Measurements from ENCODE around the gene SLC25A29. TPM values are rescaled to one million over a fixed set of nuclear protein-coding genes. Genes with fewer than 3 reads are reported as not detected.

The SLC25A29 gene
- total RNA-seq, 4 donors from 2014 or later = 36.4 to 65.4 (median 52.9) TPM

GRCh38 chr14:100327128-100327527 lies 20.9 kb upstream of the SLC25A29 start:
- Histone ChIP-seq H3K27me3 (no peaks in the 10 kb centered on the region), H3K36me3 (peaks cover 0 to 3% of the 10 kb centered on the region in 2 donors), H3K27ac (no peak overlapping the region), H3K4me3 (no peak overlapping the region), H3K4me1 (no peaks in the 10 kb centered on the region), H3K9me3 (no peaks in the 10 kb centered on the region)
- WGBS, 2 donors (ENCODE audit: low coverage in 1 of 2) = no CpG with 5 or more reads among the region's 24 CpGs
- TF ChIP-seq CTCF (IDR thresholded peaks at IDR 0.05) (no peak), POLR2A (IDR thresholded peaks at IDR 0.05) (no peak), POLR2AphosphoS5 (IDR thresholded peaks at IDR 0.05) (no peak), EP300 (IDR thresholded peaks at IDR 0.05) (no peak)
- no peak for ATAC-seq

GRCh38 chr14:100325958-100326357 lies 19.7 kb upstream of the SLC25A29 start:
- WGBS, 2 donors (ENCODE audit: low coverage in 1 of 2) = 100% methylated on average over 1 of the region's 13 CpGs; no CpG with 5 or more reads in 1 of the 2 donors
- no peak for TF ChIP-seq EP300 (IDR thresholded peaks at IDR 0.05)
- no peak for TF ChIP-seq POLR2A (IDR thresholded peaks at IDR 0.05)
- no peak for TF ChIP-seq CTCF (IDR thresholded peaks at IDR 0.05)
- no peak for TF ChIP-seq POLR2AphosphoS5 (IDR thresholded peaks at IDR 0.05)
- Histone ChIP-seq H3K9me3 (no peaks in the 10 kb centered on the region), H3K27me3 (no peaks in the 10 kb centered on the region), H3K4me1 (no peaks in the 10 kb centered on the region), H3K4me3 (no peak overlapping the region), H3K36me3 (no peaks in the 10 kb centered on the region), H3K27ac (no peak overlapping the region)
- no peak for ATAC-seq

- H3K36me3 ChIP-seq = no peaks in the 10 kb centered on the region
- no peaks in the 10 kb centered on the region for H3K9me3 ChIP-seq
- no peak overlapping the region for H3K27ac ChIP-seq
- ATAC-seq = no peak
- no peaks in the 10 kb centered on the region for H3K27me3 ChIP-seq
- TF ChIP-seq CTCF (IDR thresholded peaks at IDR 0.05) (no peak), EP300 (IDR thresholded peaks at IDR 0.05) (no peak), POLR2A (IDR thresholded peaks at IDR 0.05) (no peak), POLR2AphosphoS5 (IDR thresholded peaks at IDR 0.05) (no peak)
- WGBS, 2 donors (ENCODE audit: low coverage in 1 of 2) = 72% methylated on average over 3 of the region's 17 CpGs; no CpG with 5 or more reads in 1 of the 2 donors
- H3K4me1 ChIP-seq = no peaks in the 10 kb centered on the region
- no peak overlapping the region for H3K4me3 ChIP-seq
Observed at GRCh38 chr14:100325231-100325632, 19.0 kb upstream of the SLC25A29 start.

GRCh38 chr14:100323942-100324307 lies 17.7 kb upstream of the SLC25A29 start:
- H3K27me3 ChIP-seq = no peaks in the 10 kb centered on the region
- no peaks in the 10 kb centered on the region for H3K4me1 ChIP-seq
- TF ChIP-seq POLR2A (IDR thresholded peaks at IDR 0.05) (no peak), CTCF (IDR thresholded peaks at IDR 0.05) (no peak), EP300 (IDR thresholded peaks at IDR 0.05) (no peak), POLR2AphosphoS5 (IDR thresholded peaks at IDR 0.05) (no peak)
- 100% methylated on average over 1 of the region's 8 CpGs for WGBS, 2 donors (ENCODE audit: low coverage in 1 of 2)
- H3K4me3 ChIP-seq = no peak overlapping the region
- no peaks in the 10 kb centered on the region for H3K9me3 ChIP-seq
- no peak for ATAC-seq
- H3K36me3 ChIP-seq = no peaks in the 10 kb centered on the region
- no peak overlapping the region for H3K27ac ChIP-seq

GRCh38 chr14:100323121-100323941 lies 17.1 kb upstream of the SLC25A29 start, which contains the start of gene SLC25A47:
Gene SLC25A47, plus strand, starts transcription at chr14:100323339. Its CDS starts 76 bp downstream, at chr14:100323415.
- Histone ChIP-seq H3K36me3 (no peaks in the 10 kb centered on the region), H3K27ac (no peak within 1 kb of the TSS), H3K4me1 (peaks cover 0 to 5% (median 3%) of the 10 kb centered on the region in 3 donors), H3K9me3 (no peaks in the 10 kb centered on the region), H3K27me3 (no peaks in the 10 kb centered on the region), H3K4me3 (no peak within 1 kb of the TSS)
- no peak for ATAC-seq
- TF ChIP-seq POLR2A (IDR thresholded peaks at IDR 0.05) = no peak
- no peak for TF ChIP-seq EP300 (IDR thresholded peaks at IDR 0.05)
- no peak for TF ChIP-seq CTCF (IDR thresholded peaks at IDR 0.05)
- no peak for TF ChIP-seq POLR2AphosphoS5 (IDR thresholded peaks at IDR 0.05)
- 88% methylated on average over 6 of the region's 16 CpGs; no CpG with 5 or more reads in 1 of the 2 donors for WGBS, 2 donors (ENCODE audit: low coverage in 1 of 2)

All from gastroesophageal sphincter (tissue), 4 donors.